HG02973 (cell line): ENCODE measurements around the gene BANP.
"Not testable (repeated sequence)": the region's sequence is repeated elsewhere in the genome, so short reads cannot be mapped to it uniquely, and the experiment has no call there.

Source experiments
- ATAC-seq: cut with Tn5 transposase; IDR thresholded peaks from one replicate; pipeline ENCODE4 v1.9.1; 2021; ENCODE audit warnings: moderate library complexity; ENCODE audit not compliant: unreplicated experiment

Gene BANP

GRCh38 chr16:88044121-88044581 is 92.9 kb downstream of the BANP start:
- ATAC-seq: not testable (repeated sequence)

- ATAC-seq: not testable (repeated sequence)
Measured at GRCh38 chr16:88045361-88045760, 94.1 kb downstream of the BANP start.

- ATAC-seq: peak; percentile 63
Measured at GRCh38 chr16:88045820-88046303, 94.6 kb downstream of the BANP start.

GRCh38 chr16:88047462-88047861 is 96.2 kb downstream of the BANP start:
- no peak for ATAC-seq

GRCh38 chr16:88048985-88049384 is 97.8 kb downstream of the BANP start:
- no peak for ATAC-seq

GRCh38 chr16:88049561-88050545 is 98.6 kb downstream of the BANP start:
- no peak for ATAC-seq

GRCh38 chr16:88050952-88051660 is 99.9 kb downstream of the BANP start:
- ATAC-seq: no peak

- no peak for ATAC-seq
Measured at GRCh38 chr16:88052661-88053060, 101.4 kb downstream of the BANP start.

- ATAC-seq: not testable (repeated sequence)
Measured at GRCh38 chr16:88053479-88053878, 102.2 kb downstream of the BANP start.

GRCh38 chr16:88055356-88055755 is 104.1 kb downstream of the BANP start:
- ATAC-seq: no peak

- ATAC-seq: no peak
Measured at GRCh38 chr16:88056212-88056611, 105.0 kb downstream of the BANP start.

- no peak for ATAC-seq
Measured at GRCh38 chr16:88057656-88058055, 106.4 kb downstream of the BANP start.

- ATAC-seq: no peak
Measured at GRCh38 chr16:88058136-88058535, 106.9 kb downstream of the BANP start.

GRCh38 chr16:88058817-88059216 is 107.6 kb downstream of the BANP start:
- no peak for ATAC-seq

- no peak for ATAC-seq
Measured at GRCh38 chr16:88059701-88060386, 108.6 kb downstream of the BANP start.

- ATAC-seq: no peak
Measured at GRCh38 chr16:88060524-88061219, 109.4 kb downstream of the BANP start.

- no peak for ATAC-seq
Measured at GRCh38 chr16:88061346-88062110, 110.3 kb downstream of the BANP start.

- no peak for ATAC-seq
Measured at GRCh38 chr16:88062341-88063210, 111.3 kb downstream of the BANP start.
